C4-2B (cell line): ENCODE data around the gene GRM3.

Experiments
- H3K27ac ChIP-seq: fragments of 450-650 bp; 2 replicates; pipeline ENCODE4 v1.5.1; 2017
- CTCF ChIP-seq: fragments of 450-650 bp; conservative IDR thresholded peaks from 2 replicates; pipeline ENCODE4 v1.5.1; 2017; ENCODE audit warnings: mild to moderate bottlenecking
- ZFX ChIP-seq: fragments of 450-650 bp; IDR thresholded peaks from 2 replicates; pipeline ENCODE4 v1.6.1; 2017

The GRM3 gene

DNA sequence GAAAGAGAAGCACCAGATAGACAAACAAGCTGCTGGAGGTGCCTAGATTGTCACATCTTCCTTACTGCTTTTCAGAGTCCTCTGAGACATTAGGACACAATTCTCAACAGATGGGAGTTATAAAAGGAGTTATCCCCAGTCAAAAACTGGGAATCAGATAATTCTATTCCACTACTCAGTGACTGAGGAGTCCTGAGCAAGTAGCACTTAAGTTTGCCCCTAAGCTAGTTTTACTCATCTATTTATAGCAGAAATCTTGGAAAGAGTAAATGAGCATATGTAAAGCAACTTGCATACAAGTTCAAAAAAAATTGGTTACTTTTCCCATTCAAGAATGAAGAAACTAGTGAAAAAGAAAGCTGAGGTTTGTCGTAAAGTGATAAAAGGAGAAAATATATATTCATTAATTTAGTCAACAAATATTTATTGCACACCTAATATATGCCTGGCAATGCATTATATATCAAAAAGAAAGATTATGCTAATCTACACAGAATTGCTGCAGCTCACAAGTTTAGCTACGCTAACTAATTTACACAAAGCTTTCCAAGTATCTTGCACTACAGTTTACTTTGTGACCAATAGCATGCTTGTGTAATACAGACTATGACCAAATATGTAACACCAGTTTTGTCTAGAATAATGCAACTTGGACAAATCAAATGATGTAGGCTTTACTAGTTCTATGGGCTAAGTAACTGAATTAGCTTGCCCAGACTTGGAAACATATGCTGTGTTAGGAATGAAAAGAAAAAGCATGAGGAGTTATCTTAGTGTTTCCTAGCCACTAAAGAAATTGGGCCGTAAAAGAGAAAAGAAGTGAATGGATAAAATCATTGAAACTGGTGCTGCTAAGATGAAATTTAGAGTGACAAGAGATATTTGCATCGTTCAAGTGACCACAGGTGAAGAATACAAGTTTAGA is 106.3 kb downstream of the GRM3 start:
- TF ChIP-seq ZFX = no peak
- TF ChIP-seq CTCF = no peak
- H3K27ac ChIP-seq = no peak overlapping the region

DNA sequence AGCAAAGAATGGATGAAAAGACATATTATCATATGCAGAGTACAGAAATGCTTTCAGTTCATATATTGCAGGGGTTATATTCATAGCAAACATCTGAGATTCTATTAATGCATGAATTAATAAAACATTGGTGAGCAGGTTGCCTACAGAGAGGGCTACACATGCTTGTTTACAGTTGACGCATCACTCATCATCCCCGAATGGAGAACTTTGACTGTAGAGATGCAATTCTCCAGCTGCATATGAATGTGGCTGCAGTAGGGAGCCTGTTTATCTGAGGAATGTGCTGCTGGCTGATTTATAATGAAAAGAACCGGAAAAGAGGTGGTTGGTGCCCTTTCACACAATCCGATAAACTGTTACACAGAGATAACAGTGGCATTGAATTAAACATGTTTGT is 116.5 kb downstream of the GRM3 start:
- TF ChIP-seq ZFX = no peak
- TF ChIP-seq CTCF = no peak
- no peak overlapping the region for H3K27ac ChIP-seq

GRCh38 chr7:86762129-86762528 is 118.4 kb downstream of the GRM3 start:
- TF ChIP-seq ZFX (no peak), CTCF (no peak)
- no peak overlapping the region for H3K27ac ChIP-seq

GRCh38 chr7:86765931-86766330 is 122.2 kb downstream of the GRM3 start:
- TF ChIP-seq CTCF = no peak
- no peak for TF ChIP-seq ZFX
- no peak overlapping the region for H3K27ac ChIP-seq

DNA sequence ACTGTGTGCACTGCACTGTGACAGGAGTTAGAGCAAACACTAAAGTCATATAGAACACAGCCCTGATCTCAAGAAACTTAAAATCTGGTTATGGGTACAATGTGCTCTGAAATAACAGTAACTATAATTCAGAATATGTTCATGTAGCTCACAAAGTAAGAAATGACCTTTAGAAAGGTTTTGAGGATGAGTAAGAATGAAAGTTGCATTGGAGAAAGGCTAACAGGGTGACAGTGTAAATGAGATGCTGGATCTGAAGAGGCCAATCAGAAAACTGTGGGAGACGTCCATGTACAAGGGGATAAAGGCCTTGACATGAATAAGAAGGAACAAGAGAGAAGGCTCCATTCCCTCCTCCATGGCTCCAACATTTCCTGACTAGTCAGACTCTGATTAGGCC is 124.7 kb downstream of the GRM3 start:
- TF ChIP-seq CTCF (no peak), ZFX (no peak)
- H3K27ac ChIP-seq = no peak overlapping the region

- TF ChIP-seq ZFX (no peak), CTCF (no peak)
- H3K27ac ChIP-seq = no peak overlapping the region
Measured at GRCh38 chr7:86768967-86769760, 125.5 kb downstream of the GRM3 start.

DNA sequence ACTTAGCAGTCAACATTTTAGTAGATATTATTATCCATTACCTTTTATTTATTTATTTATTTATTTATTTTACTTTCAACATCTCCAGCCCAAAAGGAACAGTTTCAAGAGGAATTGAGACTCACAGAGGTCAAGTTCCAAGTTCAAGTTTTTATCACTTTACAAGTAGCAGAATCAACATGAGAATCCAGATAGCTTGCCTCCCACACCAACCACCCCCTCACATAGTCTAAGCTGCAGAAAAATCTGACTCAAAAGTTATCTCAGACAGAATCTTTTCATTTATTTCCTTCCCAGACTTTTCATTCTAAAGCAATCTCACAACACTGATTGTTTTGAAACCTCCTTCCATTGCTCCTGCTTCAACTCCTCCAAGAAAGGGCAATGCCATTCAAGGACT is 129.6 kb downstream of the GRM3 start:
- TF ChIP-seq CTCF = no peak
- H3K27ac ChIP-seq = no peak overlapping the region
